DMS53 treated with DMSO at 0.1 percent for 48 hours (cell line): ENCODE measurements around the gene INSM1.
"Not testable (repeated sequence)": the region's sequence is repeated elsewhere in the genome, so short reads cannot be mapped to it uniquely, and the experiment has no call there.

ENCODE experiments used
- DNase-seq: peaks from one replicate; lab custom pipeline; 2025; ENCODE audit not compliant: unreplicated experiment; lab: John Stamatoyannopoulos, UW

The INSM1 gene, protein sequence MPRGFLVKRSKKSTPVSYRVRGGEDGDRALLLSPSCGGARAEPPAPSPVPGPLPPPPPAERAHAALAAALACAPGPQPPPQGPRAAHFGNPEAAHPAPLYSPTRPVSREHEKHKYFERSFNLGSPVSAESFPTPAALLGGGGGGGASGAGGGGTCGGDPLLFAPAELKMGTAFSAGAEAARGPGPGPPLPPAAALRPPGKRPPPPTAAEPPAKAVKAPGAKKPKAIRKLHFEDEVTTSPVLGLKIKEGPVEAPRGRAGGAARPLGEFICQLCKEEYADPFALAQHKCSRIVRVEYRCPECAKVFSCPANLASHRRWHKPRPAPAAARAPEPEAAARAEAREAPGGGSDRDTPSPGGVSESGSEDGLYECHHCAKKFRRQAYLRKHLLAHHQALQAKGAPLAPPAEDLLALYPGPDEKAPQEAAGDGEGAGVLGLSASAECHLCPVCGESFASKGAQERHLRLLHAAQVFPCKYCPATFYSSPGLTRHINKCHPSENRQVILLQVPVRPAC

DNA sequence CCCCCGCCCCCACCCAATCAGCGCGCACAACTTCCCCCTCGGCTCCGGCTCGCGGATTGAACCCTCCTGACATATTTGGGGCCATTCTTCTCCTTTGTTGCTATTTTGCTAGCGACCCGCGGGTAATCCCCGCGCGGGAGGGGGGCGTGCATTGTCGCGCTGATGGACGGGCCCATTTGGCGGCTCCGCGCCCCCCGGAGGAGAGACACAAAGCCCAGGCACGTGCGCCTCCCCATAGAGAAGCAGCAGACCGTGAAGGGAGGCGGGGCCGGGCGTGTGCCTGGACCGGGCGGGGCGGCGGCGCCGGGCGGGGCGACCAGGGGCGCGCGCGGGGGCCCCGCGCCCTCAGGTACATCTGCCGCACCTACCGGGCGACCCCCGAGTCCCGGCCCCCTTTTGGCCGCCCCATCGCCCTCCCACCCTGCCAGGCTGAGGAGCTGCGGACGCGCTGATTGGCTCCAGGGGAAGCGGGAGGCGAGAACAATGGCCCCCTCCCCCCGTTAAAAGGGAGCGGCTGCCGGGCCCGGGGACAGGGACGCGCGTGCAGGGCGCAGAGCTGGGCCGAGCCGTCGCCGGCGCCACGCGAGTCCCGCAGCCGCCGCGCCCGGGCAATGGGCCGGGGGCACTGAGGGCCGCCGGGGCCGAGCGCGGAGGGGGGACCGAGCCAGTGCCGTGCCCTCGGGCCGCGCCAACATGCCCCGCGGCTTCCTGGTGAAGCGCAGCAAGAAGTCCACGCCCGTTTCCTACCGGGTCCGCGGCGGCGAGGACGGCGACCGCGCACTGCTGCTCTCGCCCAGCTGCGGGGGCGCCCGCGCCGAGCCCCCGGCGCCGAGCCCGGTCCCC lies at the start of gene INSM1:
TSS of gene INSM1 (plus strand) at position 530 of the 843 bp plus-strand sequence. CDS start at position 694, 164 bp downstream.
- peak; percentile 66 for DNase-seq

DNA sequence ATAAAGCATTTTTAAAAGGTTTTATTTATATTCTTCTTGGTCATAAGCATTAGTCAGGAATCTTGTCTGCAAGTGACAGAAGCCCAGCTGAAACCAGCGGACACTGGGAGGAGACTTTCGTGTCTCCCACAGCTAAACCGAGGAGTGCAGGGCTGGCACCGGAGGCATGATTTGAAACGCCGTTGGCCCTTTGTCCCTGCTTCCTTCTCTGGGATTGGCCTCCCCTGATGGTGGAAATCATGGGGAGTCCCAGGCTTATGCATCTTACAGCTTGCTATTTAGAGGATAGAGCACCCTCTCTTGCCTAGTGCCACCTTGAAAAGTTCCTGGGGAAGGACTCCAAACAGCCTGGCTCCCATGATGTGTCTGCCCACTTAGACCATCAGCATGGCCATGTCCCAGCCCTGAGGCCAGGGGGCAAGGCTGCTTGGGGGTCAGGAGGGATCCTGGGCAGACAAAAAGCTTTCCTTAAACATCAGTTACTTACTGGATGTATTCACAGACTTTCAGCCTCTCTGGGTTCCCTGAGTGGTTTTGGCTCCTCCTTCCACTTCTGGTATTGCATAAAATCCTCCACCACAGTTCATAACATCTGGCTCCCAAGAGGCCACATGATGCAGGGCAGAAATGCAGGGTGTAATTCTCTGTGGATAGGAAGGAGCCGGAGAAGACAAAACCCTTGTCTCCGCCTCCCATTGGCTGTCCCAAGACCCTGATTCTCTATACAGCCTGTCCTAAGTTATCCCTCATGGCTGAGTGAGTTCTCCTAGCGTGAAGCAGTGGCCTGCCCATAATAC lies 49.3 kb upstream of the INSM1 start:
- DNase-seq: no peak

GRCh38 chr20:20321134-20321533 lies 46.8 kb upstream of the INSM1 start:
- no peak for DNase-seq

- no peak for DNase-seq
Measured at GRCh38 chr20:20321917-20322316, 46.0 kb upstream of the INSM1 start.

DNA sequence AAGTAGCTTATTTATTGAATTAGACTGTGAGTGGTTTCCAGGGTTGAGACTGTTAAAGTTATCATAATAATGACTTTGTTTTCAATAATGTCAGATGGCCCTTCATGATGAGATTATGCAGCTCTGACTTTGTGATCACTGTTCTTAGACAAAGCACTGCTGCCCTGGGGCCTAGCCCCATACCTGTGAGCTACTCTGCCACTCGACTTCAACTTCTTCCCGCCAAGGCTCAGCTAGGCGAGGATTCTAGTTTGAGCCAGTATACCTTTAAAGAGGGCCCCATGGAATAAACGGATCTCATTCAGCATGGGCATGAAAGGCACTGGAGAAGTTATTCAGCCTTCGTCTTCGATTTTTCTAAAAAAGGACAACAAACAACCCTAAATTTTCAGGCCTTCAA lies 45.0 kb upstream of the INSM1 start:
- no peak for DNase-seq

DNA sequence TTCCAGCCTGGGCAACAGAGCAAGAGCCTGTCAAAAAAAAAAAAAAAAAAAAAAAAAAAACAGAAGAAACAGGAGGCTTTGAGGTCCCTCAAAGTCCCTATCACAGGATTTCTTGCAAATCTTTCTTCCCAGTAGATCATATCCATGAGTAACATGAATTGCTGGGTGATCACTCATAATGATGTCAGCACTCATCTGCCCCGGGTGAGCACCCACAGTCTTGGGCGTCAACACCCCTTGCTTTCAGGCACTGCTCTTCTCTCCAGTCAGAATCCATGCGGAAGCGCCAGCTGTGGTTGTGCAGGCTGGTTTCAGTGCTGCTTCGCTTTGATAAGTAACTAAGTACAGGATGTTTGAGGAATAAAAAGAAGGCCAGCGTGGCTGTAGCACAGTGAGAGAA lies 40.2 kb upstream of the INSM1 start:
- DNase-seq: no peak

DNA sequence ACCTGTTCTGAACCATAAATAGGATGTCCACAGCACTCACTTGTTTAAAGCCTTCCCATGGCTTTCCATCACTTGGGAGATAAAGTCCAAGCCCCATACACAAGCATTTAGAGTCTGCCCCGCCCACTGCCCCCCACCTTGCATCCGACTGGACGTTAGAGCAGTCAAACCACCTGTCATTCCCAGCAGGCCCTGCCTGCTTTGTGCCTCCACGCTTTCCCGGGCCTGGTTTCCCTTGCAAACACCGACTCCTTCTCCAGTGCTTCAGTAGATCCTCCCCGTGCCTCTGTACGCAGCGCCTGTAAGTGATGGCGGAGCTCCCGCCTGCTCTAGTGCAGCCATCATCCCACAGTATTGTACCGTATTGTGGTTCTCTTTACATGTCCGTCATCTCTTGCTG lies 38.3 kb upstream of the INSM1 start:
- no peak for DNase-seq

DNA sequence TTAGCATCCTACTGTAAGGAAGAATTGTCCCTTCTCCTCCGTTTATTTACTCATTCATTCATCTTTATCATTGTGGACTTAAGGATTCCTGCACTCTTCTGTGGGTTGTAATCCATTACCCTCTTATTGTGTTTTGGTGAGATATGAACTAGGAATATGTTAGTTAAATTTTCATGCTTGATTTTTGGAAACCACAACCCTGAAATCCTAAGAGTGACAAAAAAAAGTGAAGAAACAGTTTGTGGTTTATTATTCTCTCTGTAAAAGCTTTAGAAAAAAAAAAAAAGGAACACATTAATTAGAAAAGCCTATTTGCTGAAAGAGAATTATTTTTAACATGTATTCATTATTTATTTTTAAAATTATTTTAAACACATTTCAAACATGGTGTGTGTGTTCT lies 36.7 kb upstream of the INSM1 start:
- DNase-seq: no peak

DNA sequence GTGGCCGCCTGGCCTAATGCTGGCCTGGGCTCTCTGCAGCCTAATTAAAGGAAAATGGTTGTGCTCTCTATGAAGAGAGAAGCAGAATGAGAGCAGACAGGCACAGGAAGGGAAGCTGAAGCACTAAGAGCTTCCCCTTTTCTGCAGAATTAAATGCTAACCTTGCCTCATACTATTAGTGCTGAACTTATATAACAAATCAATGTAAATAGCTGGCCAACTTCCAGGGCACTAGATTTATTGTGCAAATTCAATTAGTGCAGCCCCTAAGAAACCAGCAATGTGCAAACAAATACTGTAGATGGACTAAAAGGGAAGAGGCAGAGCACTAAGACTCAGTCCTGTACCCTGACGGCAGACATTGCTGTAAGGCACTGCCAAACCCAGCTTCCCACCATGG lies 36.1 kb upstream of the INSM1 start:
- DNase-seq: no peak

DNA sequence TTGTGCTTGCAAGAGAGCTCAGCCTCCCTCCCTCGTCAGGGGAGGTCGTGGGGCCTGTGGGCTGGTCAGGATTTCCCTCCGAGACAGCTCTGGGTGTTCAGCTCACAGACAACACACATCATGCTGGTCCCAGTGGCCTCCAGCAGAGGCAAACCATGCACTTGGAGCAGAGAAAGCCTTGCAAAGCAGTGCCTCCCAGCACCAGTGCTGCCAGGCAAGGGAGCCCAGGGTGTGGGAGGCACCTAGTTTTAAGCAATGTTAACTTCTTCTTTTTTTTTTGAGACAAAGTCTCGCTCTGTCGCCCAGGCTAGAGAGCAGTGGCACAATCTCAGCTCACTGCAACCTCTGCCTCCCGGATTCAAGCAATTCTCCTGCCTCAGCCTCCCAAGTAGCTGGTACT lies 34.0 kb upstream of the INSM1 start:
- no peak for DNase-seq

GRCh38 chr20:20334489-20334888 lies 33.4 kb upstream of the INSM1 start:
- DNase-seq: no peak

GRCh38 chr20:20338133-20338730 lies 29.7 kb upstream of the INSM1 start:
- DNase-seq: no peak

GRCh38 chr20:20340443-20340842 lies 27.5 kb upstream of the INSM1 start:
- no peak for DNase-seq

GRCh38 chr20:20341371-20341770 lies 26.5 kb upstream of the INSM1 start:
- no peak for DNase-seq

DNA sequence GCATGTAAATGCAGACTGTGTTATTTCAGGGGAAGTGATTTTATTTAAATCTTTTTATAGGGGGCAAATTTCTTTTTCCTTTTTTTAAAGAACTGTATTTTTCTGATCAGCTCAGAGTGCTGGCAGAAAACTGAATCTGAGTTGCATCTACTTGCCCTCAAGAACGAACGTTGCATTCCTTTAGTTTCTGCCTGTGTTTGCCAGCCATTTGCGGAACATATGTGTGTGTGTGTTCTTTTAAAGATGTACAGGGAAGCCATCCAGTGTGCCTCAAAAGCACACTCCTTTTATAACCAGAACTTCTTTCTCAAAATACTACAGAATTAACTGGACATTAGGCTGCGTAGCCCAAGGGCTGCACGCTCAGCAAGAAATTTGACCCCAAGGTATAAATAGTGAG lies 25.8 kb upstream of the INSM1 start:
- no peak for DNase-seq

DNA sequence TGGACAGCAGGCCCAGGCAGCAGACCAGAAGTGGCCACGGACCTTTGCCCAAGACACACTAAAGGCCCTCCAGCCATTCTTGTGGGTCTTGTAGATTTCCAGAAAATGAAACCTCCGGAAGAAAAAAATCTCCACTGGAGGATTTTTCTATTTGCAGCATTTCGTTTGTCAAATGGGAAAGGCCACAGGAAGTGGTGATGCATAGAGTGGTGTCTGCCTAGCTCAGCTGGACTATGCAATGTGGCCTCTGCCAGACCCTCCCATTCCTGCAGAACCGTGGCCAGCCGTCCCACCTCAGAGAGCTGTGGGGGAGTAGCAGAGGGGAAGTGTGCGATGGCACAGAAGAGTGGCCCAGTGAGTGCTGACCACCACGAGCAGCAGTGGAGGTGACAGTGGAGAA lies 24.0 kb upstream of the INSM1 start:
- DNase-seq: no peak

GRCh38 chr20:20344476-20344875 lies 23.4 kb upstream of the INSM1 start:
- no peak for DNase-seq

DNA sequence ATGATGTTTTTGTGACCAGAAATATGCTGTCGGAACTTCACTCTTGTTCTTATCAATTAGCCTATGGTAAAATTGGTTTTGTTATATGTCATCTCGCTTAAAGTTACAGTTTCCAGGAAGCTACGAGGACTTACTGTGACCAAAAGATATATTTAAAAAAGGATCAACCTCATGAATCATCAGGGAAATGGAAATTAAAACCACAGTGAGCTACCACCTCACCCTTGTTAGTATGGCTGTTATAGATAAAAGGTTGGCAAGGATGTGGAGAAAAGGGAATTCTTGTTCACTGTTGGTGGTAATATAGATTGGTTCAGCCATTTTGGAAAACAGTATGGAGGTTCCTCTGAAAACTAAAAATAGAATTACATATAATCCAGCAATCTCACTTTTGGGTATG lies 14.3 kb upstream of the INSM1 start:
- DNase-seq: no peak

DNA sequence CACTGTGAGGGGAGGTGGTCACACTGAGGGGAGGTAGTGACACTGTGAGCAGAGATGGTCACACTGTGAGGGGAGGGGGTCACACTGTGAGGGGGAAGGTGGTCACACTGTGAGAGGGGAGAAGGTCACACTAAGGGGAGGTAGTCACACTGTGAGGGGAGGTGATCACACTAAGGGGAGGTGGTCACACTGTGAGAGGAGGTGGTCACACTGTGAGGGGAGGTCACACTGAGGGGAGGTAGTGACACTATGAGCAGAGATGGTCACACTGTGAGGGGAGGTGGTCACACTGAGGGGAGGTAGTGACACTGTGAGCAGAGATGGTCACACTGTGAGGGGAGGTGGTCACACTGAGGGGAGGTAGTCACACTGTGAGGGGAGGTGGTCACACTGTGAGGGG lies 12.4 kb upstream of the INSM1 start:
- not testable (repeated sequence) for DNase-seq

DNA sequence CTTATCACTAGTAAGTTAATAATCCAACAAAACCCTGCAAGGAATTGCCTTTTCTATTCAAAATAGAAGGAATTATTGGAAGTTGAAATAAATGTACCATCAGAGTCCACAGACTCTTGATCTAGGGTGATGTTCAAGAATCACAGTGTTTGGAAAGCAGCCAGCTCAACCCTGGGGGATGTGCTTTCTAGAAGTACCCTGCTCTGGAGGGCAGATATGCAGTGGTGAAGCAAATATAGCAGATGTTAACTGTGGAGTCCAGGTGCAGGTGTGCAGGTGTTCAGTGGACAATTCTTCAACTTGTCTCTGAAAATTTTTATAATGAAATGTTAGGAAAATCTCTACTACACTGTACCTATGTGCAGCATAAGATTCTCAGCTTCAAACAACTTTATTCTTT lies 9.1 kb upstream of the INSM1 start:
- peak; percentile 40 for DNase-seq

GRCh38 chr20:20359628-20360027 lies 8.3 kb upstream of the INSM1 start:
- no peak for DNase-seq
